Activated T-cell treated with anti-CD3 and anti-CD28 coated beads, Interleukin-2, amount 50 U/mL, for 24 hours (primary cell): ENCODE results near the gene NOX5.

Experiments used
- DNase-seq: peaks from one replicate; pipeline ENCODE4 v3.0.0-alpha.2; 2020
- H3K27ac Mint-ChIP-seq: 2 replicates; pipeline ENCODE4 v1.8.0; 2020; ENCODE audit warnings: mild to moderate bottlenecking, mixed read lengths
- H3K27me3 Mint-ChIP-seq: 2 replicates; pipeline ENCODE4 v1.8.0; 2020; ENCODE audit warnings: mixed read lengths
- H3K36me3 Mint-ChIP-seq: 2 replicates; pipeline ENCODE4 v1.8.0; 2020; ENCODE audit warnings: low read depth, mixed read lengths
- H3K4me1 Mint-ChIP-seq: 2 replicates; pipeline ENCODE4 v1.8.0; 2020; ENCODE audit warnings: low read depth, mixed read lengths
- H3K4me3 Mint-ChIP-seq: 2 replicates; pipeline ENCODE4 v1.8.0; 2020; ENCODE audit warnings: mild to moderate bottlenecking, moderate library complexity, mixed read lengths
- H3K9me3 Mint-ChIP-seq: 2 replicates; pipeline ENCODE4 v1.8.0; 2020; ENCODE audit warnings: mixed read lengths

Gene NOX5

GRCh38 chr15:68999091-68999490, 15.4 kb upstream of the NOX5 start:
- H3K4me1 Mint-ChIP-seq = no peaks in the 10 kb centered on the region
- H3K27me3 Mint-ChIP-seq = peaks cover under 1% of the 10 kb centered on the region
- H3K9me3 Mint-ChIP-seq = no peaks in the 10 kb centered on the region
- no peak overlapping the region for H3K27ac Mint-ChIP-seq
- DNase-seq = no peak
- H3K4me3 Mint-ChIP-seq = no peak overlapping the region
- H3K36me3 Mint-ChIP-seq = no peaks in the 10 kb centered on the region

GRCh38 chr15:69000091-69000490, 14.4 kb upstream of the NOX5 start:
- Mint-ChIP-seq H3K27ac (no peak overlapping the region), H3K36me3 (no peaks in the 10 kb centered on the region), H3K27me3 (peaks cover 3% of the 10 kb centered on the region), H3K9me3 (peaks cover 2% of the 10 kb centered on the region), H3K4me3 (no peak overlapping the region), H3K4me1 (no peaks in the 10 kb centered on the region)
- DNase-seq = no peak

GRCh38 chr15:69000725-69001503, 13.6 kb upstream of the NOX5 start:
- no peaks in the 10 kb centered on the region for H3K36me3 Mint-ChIP-seq
- H3K9me3 Mint-ChIP-seq = peaks cover 10% of the 10 kb centered on the region
- no peak for DNase-seq
- no peak overlapping the region for H3K27ac Mint-ChIP-seq
- peaks cover 11% of the 10 kb centered on the region for H3K27me3 Mint-ChIP-seq
- no peak overlapping the region for H3K4me3 Mint-ChIP-seq
- no peaks in the 10 kb centered on the region for H3K4me1 Mint-ChIP-seq

GRCh38 chr15:69002783-69003182, 11.7 kb upstream of the NOX5 start:
- Mint-ChIP-seq H3K4me3 (no peak overlapping the region), H3K27ac (no peak overlapping the region), H3K9me3 (peaks cover 13% of the 10 kb centered on the region), H3K27me3 (peaks cover 14% of the 10 kb centered on the region), H3K4me1 (no peaks in the 10 kb centered on the region), H3K36me3 (peaks cover 3% of the 10 kb centered on the region)
- no peak for DNase-seq

- H3K27ac Mint-ChIP-seq = no peak overlapping the region
Measured at GRCh38 chr15:69004011-69004410, 10.5 kb upstream of the NOX5 start.

GRCh38 chr15:69008056-69008455, 6.4 kb upstream of the NOX5 start:
- Mint-ChIP-seq H3K27me3 (peaks cover 26% of the 10 kb centered on the region), H3K4me3 (no peak overlapping the region), H3K27ac (no peak overlapping the region), H3K9me3 (peaks cover 32% of the 10 kb centered on the region), H3K4me1 (no peaks in the 10 kb centered on the region), H3K36me3 (peaks cover 5% of the 10 kb centered on the region)
- no peak for DNase-seq

More at GRCh38 chr15:69004011-69004410, 10.5 kb upstream of the NOX5 start:
- H3K4me3 Mint-ChIP-seq = no peak overlapping the region
- H3K9me3 Mint-ChIP-seq = peaks cover 22% of the 10 kb centered on the region
- peaks cover 3% of the 10 kb centered on the region for H3K36me3 Mint-ChIP-seq
- DNase-seq = no peak
- H3K27me3 Mint-ChIP-seq = peaks cover 14% of the 10 kb centered on the region
- H3K4me1 Mint-ChIP-seq = no peaks in the 10 kb centered on the region

- DNase-seq = no peak
- Mint-ChIP-seq H3K9me3 (peaks cover 32% of the 10 kb centered on the region), H3K27ac (no peak overlapping the region), H3K4me1 (no peaks in the 10 kb centered on the region), H3K27me3 (peaks cover 23% of the 10 kb centered on the region), H3K4me3 (no peak overlapping the region), H3K36me3 (peaks cover 5% of the 10 kb centered on the region)
Measured at GRCh38 chr15:69009341-69009740, 5.2 kb upstream of the NOX5 start.

GRCh38 chr15:69011641-69012040, 2.9 kb upstream of the NOX5 start:
- no peaks in the 10 kb centered on the region for H3K4me1 Mint-ChIP-seq
- DNase-seq = no peak
- H3K36me3 Mint-ChIP-seq = peaks cover 5% of the 10 kb centered on the region
- H3K27me3 Mint-ChIP-seq = peaks cover 28% of the 10 kb centered on the region
- H3K27ac Mint-ChIP-seq = no peak overlapping the region
- H3K9me3 Mint-ChIP-seq = peaks cover 22% of the 10 kb centered on the region
- H3K4me3 Mint-ChIP-seq = no peak overlapping the region

GRCh38 chr15:69012761-69013364, 1.6 kb upstream of the NOX5 start:
- H3K4me3 Mint-ChIP-seq = no peak overlapping the region
- H3K36me3 Mint-ChIP-seq = peaks cover 2% of the 10 kb centered on the region
- no peak overlapping the region for H3K27ac Mint-ChIP-seq
- H3K9me3 Mint-ChIP-seq = peaks cover 18% of the 10 kb centered on the region
- no peaks in the 10 kb centered on the region for H3K4me1 Mint-ChIP-seq
- DNase-seq = no peak
- H3K27me3 Mint-ChIP-seq = peaks cover 24% of the 10 kb centered on the region

GRCh38 chr15:69013726-69014406, 629 bp upstream of the NOX5 start:
- peaks cover 24% of the 10 kb centered on the region for H3K27me3 Mint-ChIP-seq
- H3K4me3 Mint-ChIP-seq = no peak overlapping the region
- no peak overlapping the region for H3K27ac Mint-ChIP-seq
- peaks cover 11% of the 10 kb centered on the region for H3K9me3 Mint-ChIP-seq
- DNase-seq = no peak
- peaks cover 2% of the 10 kb centered on the region for H3K36me3 Mint-ChIP-seq
- no peaks in the 10 kb centered on the region for H3K4me1 Mint-ChIP-seq

GRCh38 chr15:69015591-69015990, 1.1 kb downstream of the NOX5 start:
- Mint-ChIP-seq H3K36me3 (no peaks in the 10 kb centered on the region), H3K4me1 (no peaks in the 10 kb centered on the region), H3K4me3 (no peak overlapping the region), H3K9me3 (no peaks in the 10 kb centered on the region), H3K27ac (no peak overlapping the region), H3K27me3 (peaks cover 24% of the 10 kb centered on the region)
- DNase-seq = no peak

GRCh38 chr15:69016021-69016595, 1.6 kb downstream of the NOX5 start:
- Mint-ChIP-seq H3K4me1 (no peaks in the 10 kb centered on the region), H3K27ac (no peak overlapping the region), H3K36me3 (no peaks in the 10 kb centered on the region), H3K4me3 (no peak overlapping the region), H3K27me3 (peaks cover 24% of the 10 kb centered on the region), H3K9me3 (no peaks in the 10 kb centered on the region)
- DNase-seq = no peak

GRCh38 chr15:69017978-69018377, 3.5 kb downstream of the NOX5 start:
- no peak for DNase-seq
- H3K9me3 Mint-ChIP-seq = no peaks in the 10 kb centered on the region
- H3K27me3 Mint-ChIP-seq = peaks cover 22% of the 10 kb centered on the region
- no peaks in the 10 kb centered on the region for H3K4me1 Mint-ChIP-seq
- H3K4me3 Mint-ChIP-seq = no peak overlapping the region
- H3K36me3 Mint-ChIP-seq = no peaks in the 10 kb centered on the region
- H3K27ac Mint-ChIP-seq = no peak overlapping the region

- no peaks in the 10 kb centered on the region for H3K9me3 Mint-ChIP-seq
- no peak overlapping the region for H3K27ac Mint-ChIP-seq
- no peak overlapping the region for H3K4me3 Mint-ChIP-seq
- DNase-seq = no peak
- H3K27me3 Mint-ChIP-seq = peaks cover 20% of the 10 kb centered on the region
- H3K4me1 Mint-ChIP-seq = no peaks in the 10 kb centered on the region
- H3K36me3 Mint-ChIP-seq = no peaks in the 10 kb centered on the region
Measured at GRCh38 chr15:69018951-69019350, 4.5 kb downstream of the NOX5 start.

GRCh38 chr15:69021895-69022294, 7.4 kb downstream of the NOX5 start:
- H3K9me3 Mint-ChIP-seq = no peaks in the 10 kb centered on the region
- DNase-seq = no peak
- H3K36me3 Mint-ChIP-seq = no peaks in the 10 kb centered on the region

More at GRCh38 chr15:69021895-69022294, 7.4 kb downstream of the NOX5 start:
- H3K27me3 Mint-ChIP-seq = peaks cover 19% of the 10 kb centered on the region
- no peak overlapping the region for H3K27ac Mint-ChIP-seq
- H3K4me3 Mint-ChIP-seq = no peak overlapping the region
- no peaks in the 10 kb centered on the region for H3K4me1 Mint-ChIP-seq
